ENCODE results near the gene VPS51.

GRCh38 chr11:65072631-65072966, 23.4 kb upstream of the VPS51 start:
- no peak for TF ChIP-seq CTCF (IDR thresholded peaks at IDR 0.05)
- TF ChIP-seq ZFX (IDR thresholded peaks at IDR 0.05; ENCODE audit: borderline replicate concordance) = no peak
